Caco-2 (cell line): Measurements from ENCODE around the gene C7orf33. TPM values are rescaled to one million over a fixed set of nuclear protein-coding genes. Genes with fewer than 3 reads are reported as not detected.
"Not testable (repeated sequence)": the region's sequence is repeated elsewhere in the genome, so short reads cannot be mapped to it uniquely, and the experiment has no call there.

ENCODE experiments used
- BruUV-seq: library from RNA; stranded (reverse); fragments of 400-500 nt; replicated peaks from 2 replicates; lab custom pipeline; 2021; lab: Mats Ljungman, UMichigan
- CTCF ChIA-PET: fragments of 300-600 bp; sonication (Branson Sonifier 250); formaldehyde crosslinking; loops from one replicate; lab custom pipeline; 2022; ENCODE audit warnings: antibody characterized with exemption; lab: Charles Lee
- POLR2A ChIA-PET: fragments of 300-600 bp; sonication (Branson Sonifier 250); formaldehyde crosslinking; loops from one replicate; lab custom pipeline; 2022; ENCODE audit warnings: antibody characterized with exemption; lab: Charles Lee
- DNase-seq, 2 experiments: peaks; one replicate each; pipeline versions ENCODE4 v3.0.0 to v3.0.0-alpha.2; 2020 to 2022
- H3K27me3 ChIP-seq: replicated peaks from 2 replicates; pipeline ENCODE4 v1.6.0; 2011; ENCODE audit warnings: low read length; ENCODE audit not compliant: control insufficient read depth, insufficient read depth
- H3K36me3 ChIP-seq: 2 replicates; pipeline ENCODE4 v1.5.1; 2011; ENCODE audit warnings: low read length; ENCODE audit not compliant: control insufficient read depth, insufficient read depth
- H3K4me1 ChIP-seq: fragments of 250-450 bp; sonication (Bioruptor Pico); 2 replicates; pipeline ENCODE4 v1.5.1; 2020; ENCODE audit warnings: mild to moderate bottlenecking
- H3K4me3 ChIP-seq: 2 replicates; pipeline ENCODE4 v1.5.1; 2011; ENCODE audit warnings: low read depth, mild to moderate bottlenecking, control low read depth, low read length
- H3K9me3 ChIP-seq: fragments of 250-450 bp; sonication (Bioruptor Pico); 2 replicates; pipeline ENCODE4 v1.5.1; 2020; ENCODE audit warnings: mild to moderate bottlenecking, moderate library complexity
- H3K27ac Mint-ChIP-seq: one replicate; pipeline ENCODE4 v1.8.0; 2022; ENCODE audit warnings: mixed read lengths; ENCODE audit not compliant: unreplicated experiment
- H3K27me3 Mint-ChIP-seq: one replicate; pipeline ENCODE4 v1.8.0; 2022; ENCODE audit warnings: mixed read lengths; ENCODE audit not compliant: insufficient read depth, unreplicated experiment
- H3K36me3 Mint-ChIP-seq: one replicate; pipeline ENCODE4 v1.8.0; 2022; ENCODE audit warnings: mild to moderate bottlenecking, mixed read lengths; ENCODE audit not compliant: insufficient read depth, unreplicated experiment
- H3K4me1 Mint-ChIP-seq: one replicate; pipeline ENCODE4 v1.8.0; 2022; ENCODE audit warnings: low read depth, mixed read lengths; ENCODE audit not compliant: unreplicated experiment
- H3K4me3 Mint-ChIP-seq: one replicate; pipeline ENCODE4 v1.8.0; 2022; ENCODE audit warnings: mild to moderate bottlenecking, moderate library complexity, mixed read lengths; ENCODE audit not compliant: unreplicated experiment
- H3K9me3 Mint-ChIP-seq: one replicate; pipeline ENCODE4 v1.8.0; 2022; ENCODE audit warnings: mixed read lengths; ENCODE audit not compliant: unreplicated experiment
- intact Hi-C: fragments of 100-400 bp; cut with micrococcal nuclease; formaldehyde crosslinking; loops from one replicate; pipeline ENCODE4 v1.10.0; 2022; ENCODE audit not compliant: unreplicated experiment
- total RNA-seq: library from RNA; stranded (reverse); gene quantifications from 2 replicates; pipeline ENCODE4 v1.2.3, GENCODE V29; 2022
- TF ChIP-seq, protein P1 (sequence below), 2 experiments: fragments of 200-600 bp in 1 of 2; IDR thresholded peaks; 1 replicate in 1 of 2; 2 replicates in 1 of 2; pipeline versions ENCODE4 v1.5.1 to v1.8.0; 2011 to 2022; ENCODE audit warnings: antibody characterized with exemption in 1 of 2, control low read depth in 1 of 2, inconsistent platforms in 1 of 2, low read depth in 1 of 2, low read length in 1 of 2, mild to moderate bottlenecking in 1 of 2, moderate library complexity in 1 of 2; ENCODE audit not compliant: insufficient read depth in 1 of 2, severe bottlenecking in 1 of 2, unreplicated experiment in 1 of 2

The C7orf33 gene
- total RNA-seq, 1 experiment from 2014 or later, result 0.23 TPM

GRCh38 chr7:148571381-148571780 lies 19.2 kb upstream of the C7orf33 start:
- no peak overlapping the region for H3K4me3 ChIP-seq
- intact Hi-C loops, result no loop called here
- no peak for DNase-seq
- H3K9me3 Mint-ChIP-seq, result peaks cover 13% of the 10 kb centered on the region
- H3K4me1 Mint-ChIP-seq, result no peaks in the 10 kb centered on the region
- H3K27ac Mint-ChIP-seq, result no peak overlapping the region
- H3K36me3 ChIP-seq, result no peaks in the 10 kb centered on the region
- H3K4me3 Mint-ChIP-seq, result no peak overlapping the region
- no TSS peak for BruUV-seq
- no peaks in the 10 kb centered on the region for H3K36me3 Mint-ChIP-seq
- ChIA-PET POLR2A (no interaction called here), CTCF (no interaction called here)
- H3K27me3 Mint-ChIP-seq, result peaks cover 3% of the 10 kb centered on the region
- H3K4me1 ChIP-seq, result no peaks in the 10 kb centered on the region
- TF ChIP-seq, protein P1, sequence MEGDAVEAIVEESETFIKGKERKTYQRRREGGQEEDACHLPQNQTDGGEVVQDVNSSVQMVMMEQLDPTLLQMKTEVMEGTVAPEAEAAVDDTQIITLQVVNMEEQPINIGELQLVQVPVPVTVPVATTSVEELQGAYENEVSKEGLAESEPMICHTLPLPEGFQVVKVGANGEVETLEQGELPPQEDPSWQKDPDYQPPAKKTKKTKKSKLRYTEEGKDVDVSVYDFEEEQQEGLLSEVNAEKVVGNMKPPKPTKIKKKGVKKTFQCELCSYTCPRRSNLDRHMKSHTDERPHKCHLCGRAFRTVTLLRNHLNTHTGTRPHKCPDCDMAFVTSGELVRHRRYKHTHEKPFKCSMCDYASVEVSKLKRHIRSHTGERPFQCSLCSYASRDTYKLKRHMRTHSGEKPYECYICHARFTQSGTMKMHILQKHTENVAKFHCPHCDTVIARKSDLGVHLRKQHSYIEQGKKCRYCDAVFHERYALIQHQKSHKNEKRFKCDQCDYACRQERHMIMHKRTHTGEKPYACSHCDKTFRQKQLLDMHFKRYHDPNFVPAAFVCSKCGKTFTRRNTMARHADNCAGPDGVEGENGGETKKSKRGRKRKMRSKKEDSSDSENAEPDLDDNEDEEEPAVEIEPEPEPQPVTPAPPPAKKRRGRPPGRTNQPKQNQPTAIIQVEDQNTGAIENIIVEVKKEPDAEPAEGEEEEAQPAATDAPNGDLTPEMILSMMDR (IDR thresholded peaks at IDR 0.05; ENCODE audit: insufficient read depth in 1 of 2, low read depth in 1 of 2, low read length in 1 of 2, severe bottlenecking in 1 of 2, unreplicated experiment in 1 of 2), result no peak
- H3K27me3 ChIP-seq, result no peaks in the 10 kb centered on the region
- 0 out of 2 replicates have a peak, but pooled peaks cover 5% of the 10 kb centered on the region for H3K9me3 ChIP-seq

DNA sequence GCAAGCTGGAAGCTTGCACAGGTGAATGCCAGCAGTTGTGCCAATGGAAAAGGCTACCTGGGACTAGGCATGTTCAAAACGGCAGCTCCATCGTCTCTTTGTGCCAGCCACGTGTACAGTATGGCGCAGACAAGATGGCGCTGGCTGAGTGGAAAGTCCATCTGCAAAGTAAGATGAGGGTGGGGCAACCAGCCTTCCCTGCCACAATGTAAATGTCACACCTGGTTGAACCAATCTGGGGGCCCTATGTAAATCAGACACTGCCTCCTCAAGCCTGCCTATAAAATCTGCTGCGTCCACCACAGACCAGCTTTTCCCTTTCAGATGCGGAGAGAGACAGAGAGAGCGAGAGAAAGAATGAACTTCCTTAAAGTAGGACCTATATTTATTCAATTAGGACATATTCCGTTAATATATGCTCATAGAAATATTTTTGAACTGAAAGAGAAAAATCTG lies 18.5 kb upstream of the C7orf33 start:
- TF ChIP-seq, protein P1 (IDR thresholded peaks at IDR 0.05; ENCODE audit: insufficient read depth in 1 of 2, low read depth in 1 of 2, low read length in 1 of 2, severe bottlenecking in 1 of 2, unreplicated experiment in 1 of 2), result no peak
- ChIA-PET CTCF (no interaction called here), POLR2A (interaction anchor here (0.8 kb wide), 1 partner anchor 300 kb away, joined by 3 read pairs; no protein-coding TSS in a partner anchor)
- BruUV-seq, result no TSS peak
- Histone ChIP-seq H3K4me3 (0 out of 2 replicates have a peak overlapping the region, but pooled peaks have one; percentile 21), H3K9me3 (0 out of 2 replicates have a peak, but pooled peaks cover 5% of the 10 kb centered on the region), H3K27me3 (no peaks in the 10 kb centered on the region), H3K4me1 (no peaks in the 10 kb centered on the region), H3K36me3 (no peaks in the 10 kb centered on the region)
- H3K4me3 Mint-ChIP-seq, result peak overlapping the region; percentile 60
- intact Hi-C loops, result no loop called here
- peak; percentile 66 to 75 for DNase-seq
- no peaks in the 10 kb centered on the region for H3K36me3 Mint-ChIP-seq
- peak overlapping the region; percentile 48 for H3K27ac Mint-ChIP-seq
- no peaks in the 10 kb centered on the region for H3K4me1 Mint-ChIP-seq
- peaks cover 3% of the 10 kb centered on the region for H3K27me3 Mint-ChIP-seq
- H3K9me3 Mint-ChIP-seq, result peaks cover 13% of the 10 kb centered on the region

- POLR2A ChIA-PET, intact Hi-C loops: not testable (repeated sequence)
- peak overlapping the region; percentile 30 for H3K4me3 Mint-ChIP-seq
These were observed 17.0 kb upstream of the C7orf33 start for GRCh38 chr7:148573581-148573980.

More at GRCh38 chr7:148573581-148573980, 17.0 kb upstream of the C7orf33 start:
- H3K27me3 ChIP-seq, H3K36me3 Mint-ChIP-seq, H3K27ac Mint-ChIP-seq, DNase-seq, CTCF ChIA-PET, H3K4me1 ChIP-seq, H3K27me3 Mint-ChIP-seq, H3K9me3 ChIP-seq, H3K4me3 ChIP-seq, H3K36me3 ChIP-seq, BruUV-seq, H3K4me1 Mint-ChIP-seq: not testable (repeated sequence)
- peaks cover 13% of the 10 kb centered on the region for H3K9me3 Mint-ChIP-seq
